H9 (cell line): ENCODE measurements around the gene KANSL1. TPM values are rescaled to one million over a fixed set of nuclear protein-coding genes. Genes with fewer than 3 reads are reported as not detected.

Source experiments
- DNase-seq: peaks from one replicate; pipeline ENCODE4 v3.0.0-alpha.2; 2017
- H2AFZ ChIP-seq: one replicate; pipeline ENCODE4 v1.6.1; 2013; ENCODE audit warnings: mild to moderate bottlenecking, low read length, control low read depth, moderate library complexity
- H2AK5ac ChIP-seq: 2 replicates; pipeline ENCODE4 v1.6.1; 2013; ENCODE audit warnings: low read length, control low read depth, mixed read lengths; ENCODE audit not compliant: insufficient read length
- H2BK120ac ChIP-seq: one replicate; pipeline ENCODE4 v1.6.1; 2013; ENCODE audit warnings: low read depth, mild to moderate bottlenecking, low read length, control low read depth, inconsistent platforms; ENCODE audit not compliant: poor library complexity, severe bottlenecking
- H2BK12ac ChIP-seq: 2 replicates; pipeline ENCODE4 v1.6.1; 2013; ENCODE audit warnings: low read length, control low read depth, mixed read lengths, low read depth; ENCODE audit not compliant: insufficient read length
- H2BK15ac ChIP-seq: 2 replicates; pipeline ENCODE4 v1.6.1; 2013; ENCODE audit warnings: low read depth, low read length, control low read depth
- H2BK20ac ChIP-seq: one replicate; pipeline ENCODE4 v1.6.1; 2013; ENCODE audit warnings: low read depth, mild to moderate bottlenecking, low read length, control low read depth, inconsistent platforms; ENCODE audit not compliant: poor library complexity, severe bottlenecking
- H2BK5ac ChIP-seq: 2 replicates; pipeline ENCODE4 v1.6.1; 2013; ENCODE audit warnings: low read length, control low read depth, mixed read lengths; ENCODE audit not compliant: insufficient read length
- H3K14ac ChIP-seq: 2 replicates; pipeline ENCODE4 v1.6.1; 2013; ENCODE audit warnings: low read length, control low read depth; ENCODE audit not compliant: insufficient read depth
- H3K18ac ChIP-seq: 2 replicates; pipeline ENCODE4 v1.6.1; 2013; ENCODE audit warnings: low read depth, mild to moderate bottlenecking, mixed read lengths, low read length, control low read depth; ENCODE audit not compliant: insufficient read length
- H3K23ac ChIP-seq: 2 replicates; pipeline ENCODE4 v1.6.1; 2013; ENCODE audit warnings: low read length, control low read depth, mixed read lengths, low read depth; ENCODE audit not compliant: insufficient read length
- H3K23me2 ChIP-seq: 2 replicates; pipeline ENCODE4 v1.6.1; 2013; ENCODE audit warnings: low read depth, mild to moderate bottlenecking, mixed read lengths, low read length, control low read depth; ENCODE audit not compliant: insufficient read length, poor library complexity, severe bottlenecking
- H3K27ac ChIP-seq: 2 replicates; pipeline ENCODE4 v1.5.1; 2013; ENCODE audit warnings: low read length, control low read depth, mixed read lengths, low read depth; ENCODE audit not compliant: insufficient read length
- H3K27me3 ChIP-seq: 2 replicates; pipeline ENCODE4 v1.6.1; 2013; ENCODE audit warnings: low read length, control low read depth, inconsistent platforms; ENCODE audit not compliant: insufficient read depth
- H3K4ac ChIP-seq: 2 replicates; pipeline ENCODE4 v1.6.1; 2013; ENCODE audit warnings: low read depth, mild to moderate bottlenecking, control low read depth, inconsistent platforms, low read length, moderate library complexity
- H3K4me1 ChIP-seq: 2 replicates; pipeline ENCODE4 v1.6.1; 2013; ENCODE audit warnings: low read length, control low read depth, inconsistent platforms; ENCODE audit not compliant: insufficient read depth
- H3K4me2 ChIP-seq: 2 replicates; pipeline ENCODE4 v1.6.1; 2013; ENCODE audit warnings: low read length, control low read depth, mixed read lengths; ENCODE audit not compliant: insufficient read length, insufficient read depth
- H3K56ac ChIP-seq: 2 replicates; pipeline ENCODE4 v1.6.1; 2013; ENCODE audit warnings: low read depth, mild to moderate bottlenecking, mixed read lengths, low read length, control low read depth; ENCODE audit not compliant: insufficient read length
- H3K79me1 ChIP-seq: 2 replicates; pipeline ENCODE4 v1.6.1; 2013; ENCODE audit warnings: low read depth, mild to moderate bottlenecking, moderate library complexity, low read length, control low read depth, inconsistent platforms; ENCODE audit not compliant: insufficient read depth, poor library complexity, severe bottlenecking
- H3K79me2 ChIP-seq: 2 replicates; pipeline ENCODE4 v1.6.1; 2013; ENCODE audit warnings: low read length, control low read depth, inconsistent platforms; ENCODE audit not compliant: insufficient read depth
- H3K9ac ChIP-seq: 2 replicates; pipeline ENCODE4 v1.6.1; 2013; ENCODE audit warnings: low read length, control low read depth, mixed read lengths; ENCODE audit not compliant: insufficient read length; ENCODE audit errors: extremely low read depth
- H3K9me3 ChIP-seq: one replicate; pipeline ENCODE4 v1.6.1; 2013; ENCODE audit warnings: low read depth, low read length, inconsistent platforms; ENCODE audit not compliant: control insufficient read depth
- H3T11ph ChIP-seq: one replicate; pipeline ENCODE4 v1.6.1; 2013; ENCODE audit warnings: mild to moderate bottlenecking, low read length, control low read depth, inconsistent platforms
- H4K20me1 ChIP-seq: one replicate; pipeline ENCODE4 v1.6.1; 2013; ENCODE audit not compliant: control insufficient read depth, insufficient read length, insufficient read depth
- H4K5ac ChIP-seq: 2 replicates; pipeline ENCODE4 v1.6.1; 2013; ENCODE audit warnings: low read depth, mild to moderate bottlenecking, mixed read lengths, low read length, control low read depth; ENCODE audit not compliant: insufficient read length
- H4K8ac ChIP-seq: replicated peaks from 2 replicates; pipeline ENCODE4 v1.6.1; 2013; ENCODE audit warnings: low read length, control low read depth, mixed read lengths, low read depth; ENCODE audit not compliant: insufficient read length
- H4K91ac ChIP-seq: 2 replicates; pipeline ENCODE4 v1.6.1; 2013; ENCODE audit warnings: low read depth, mild to moderate bottlenecking, moderate library complexity, mixed read lengths, low read length, control low read depth; ENCODE audit not compliant: insufficient read length
- H3K27ac Mint-ChIP-seq, 3 experiments: 2 replicates in 2 of 3; 3 replicates in 1 of 3; pipeline ENCODE4 v1.8.0; 2020 to 2021; ENCODE audit warnings: mixed read lengths in 3 of 3, mild to moderate bottlenecking in 1 of 3, moderate library complexity in 1 of 3
- H3K27me3 Mint-ChIP-seq: 2 replicates; pipeline ENCODE4 v1.8.0; 2021; ENCODE audit warnings: low read depth, mild to moderate bottlenecking, moderate library complexity, mixed read lengths
- H3K36me3 Mint-ChIP-seq, 3 experiments: 2 replicates in 2 of 3; 3 replicates in 1 of 3; pipeline ENCODE4 v1.8.0; 2020 to 2021; ENCODE audit warnings: low read depth in 3 of 3, mixed read lengths in 3 of 3; ENCODE audit not compliant: insufficient read depth in 1 of 3
- H3K4me1 Mint-ChIP-seq, 2 experiments: 2 replicates each; pipeline ENCODE4 v1.8.0; 2020; ENCODE audit warnings: mixed read lengths in 2 of 2
- H3K4me3 Mint-ChIP-seq, 2 experiments: 2 replicates in 1 of 2; 3 replicates in 1 of 2; pipeline ENCODE4 v1.8.0; 2020 to 2021; ENCODE audit warnings: mild to moderate bottlenecking in 2 of 2, mixed read lengths in 2 of 2, moderate library complexity in 1 of 2
- H3K9me3 Mint-ChIP-seq, 2 experiments: 2 replicates in 1 of 2; 3 replicates in 1 of 2; pipeline ENCODE4 v1.8.0; 2020; ENCODE audit warnings: mild to moderate bottlenecking in 2 of 2, mixed read lengths in 2 of 2, moderate library complexity in 1 of 2
- WGBS: extraction: QIAGEN DNeasy Blood & Tissue Kit; methylation state at CpG from one replicate; pipeline ENCODE4 v1.1.7; 2013; ENCODE audit warnings: missing lambda C conversion rate, low lambda C conversion rate, mixed read lengths; ENCODE audit not compliant: insufficient read length; ENCODE audit errors: extremely low coverage; 5-methylcytosine and 5-hydroxymethylcytosine counted together
- total RNA-seq: library from RNA; stranded (reverse); gene quantifications from 2 replicates; pipeline ENCODE4 v1.2.1, GENCODE V29; 2021
- TF ChIP-seq, protein P1 (sequence below): fragments of 200-600 bp; sonication (generic); conservative IDR thresholded peaks from 3 replicates; pipeline ENCODE4 v1.8.0; 2021; ENCODE audit warnings: antibody characterized with exemption, mild to moderate bottlenecking

KANSL1 gene
- total RNA-seq, 1 experiment from 2014 or later = 114 TPM

DNA sequence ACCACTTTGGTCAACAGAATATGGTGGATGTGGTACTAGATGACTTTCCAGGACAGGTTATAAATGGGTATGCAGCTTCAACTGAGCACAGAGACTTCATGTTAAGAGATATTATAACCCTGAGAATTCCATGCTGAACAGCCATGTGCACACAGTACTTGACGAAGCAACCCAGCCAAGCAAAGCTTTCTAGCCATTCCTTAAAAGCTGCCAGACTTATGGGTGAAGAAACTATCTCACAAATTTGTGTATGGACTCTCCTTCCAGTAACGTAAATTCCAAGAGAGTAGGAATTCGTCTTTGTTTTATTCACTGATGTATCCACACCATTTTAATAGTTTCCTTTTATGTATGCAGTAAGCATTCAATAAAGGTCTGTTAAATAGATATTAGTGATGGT is 76.1 kb downstream of the KANSL1 start:
- peaks cover 2% of the 10 kb centered on the region; the same call in 1 of the 2 replicates for H3K4me1 ChIP-seq
- no peak overlapping the region for H2BK5ac ChIP-seq
- H3K27ac ChIP-seq = no peak overlapping the region
- H3K23ac ChIP-seq = no peak overlapping the region
- Mint-ChIP-seq H3K9me3 (no peaks in the 10 kb centered on the region), H3K4me3 (no peak overlapping the region), H3K27ac (peak overlapping the region in 1 of 3 experiments; percentile 66; a peak in 1 of 7 replicates), H3K27me3 (no peaks in the 10 kb centered on the region), H3K4me1 (peaks cover 63 to 79% of the 10 kb centered on the region in 2 experiments), H3K36me3 (peaks cover 0 to 5% (median 0%) of the 10 kb centered on the region in 3 experiments; a peak in 2 of 7 replicates)
- no peak overlapping the region for H4K8ac ChIP-seq
- no peak overlapping the region for H2BK120ac ChIP-seq
- no CpG with 5 or more reads among the region's 3 CpGs for WGBS
- H4K20me1 ChIP-seq = no peaks in the 10 kb centered on the region
- no peak overlapping the region for H2AK5ac ChIP-seq
- peaks cover 6% of the 10 kb centered on the region for H3K79me1 ChIP-seq
- no peak overlapping the region for H3K18ac ChIP-seq
- H3T11ph ChIP-seq = no peak overlapping the region
- H3K14ac ChIP-seq = no peak overlapping the region
- no peaks in the 10 kb centered on the region for H3K23me2 ChIP-seq
- no peak overlapping the region for H3K4me2 ChIP-seq
- H3K4ac ChIP-seq = no peak overlapping the region
- H3K79me2 ChIP-seq = peaks cover 54% of the 10 kb centered on the region; the same call in 1 of the 2 replicates
- H3K56ac ChIP-seq = no peak overlapping the region
- no peak overlapping the region for H4K5ac ChIP-seq
- H2AFZ ChIP-seq = no peak overlapping the region
- TF ChIP-seq, protein P1, sequence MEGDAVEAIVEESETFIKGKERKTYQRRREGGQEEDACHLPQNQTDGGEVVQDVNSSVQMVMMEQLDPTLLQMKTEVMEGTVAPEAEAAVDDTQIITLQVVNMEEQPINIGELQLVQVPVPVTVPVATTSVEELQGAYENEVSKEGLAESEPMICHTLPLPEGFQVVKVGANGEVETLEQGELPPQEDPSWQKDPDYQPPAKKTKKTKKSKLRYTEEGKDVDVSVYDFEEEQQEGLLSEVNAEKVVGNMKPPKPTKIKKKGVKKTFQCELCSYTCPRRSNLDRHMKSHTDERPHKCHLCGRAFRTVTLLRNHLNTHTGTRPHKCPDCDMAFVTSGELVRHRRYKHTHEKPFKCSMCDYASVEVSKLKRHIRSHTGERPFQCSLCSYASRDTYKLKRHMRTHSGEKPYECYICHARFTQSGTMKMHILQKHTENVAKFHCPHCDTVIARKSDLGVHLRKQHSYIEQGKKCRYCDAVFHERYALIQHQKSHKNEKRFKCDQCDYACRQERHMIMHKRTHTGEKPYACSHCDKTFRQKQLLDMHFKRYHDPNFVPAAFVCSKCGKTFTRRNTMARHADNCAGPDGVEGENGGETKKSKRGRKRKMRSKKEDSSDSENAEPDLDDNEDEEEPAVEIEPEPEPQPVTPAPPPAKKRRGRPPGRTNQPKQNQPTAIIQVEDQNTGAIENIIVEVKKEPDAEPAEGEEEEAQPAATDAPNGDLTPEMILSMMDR = no peak
- no peak overlapping the region for H2BK20ac ChIP-seq
- H4K91ac ChIP-seq = no peak overlapping the region
- no peak overlapping the region for H2BK12ac ChIP-seq
- no peaks in the 10 kb centered on the region for H3K9me3 ChIP-seq
- H2BK15ac ChIP-seq = no peak overlapping the region
- no peaks in the 10 kb centered on the region for H3K27me3 ChIP-seq
- DNase-seq = no peak
- H3K9ac ChIP-seq = no peak overlapping the region
